Cardiac fibroblast (primary cell): Measurements from ENCODE around the gene DMBT1.
A peak's percentile ranks its signal among the peaks of the same experiment; 100 is the strongest.

ENCODE experiments used
- DNase-seq, 2 donors: peaks; one replicate each; pipeline versions ENCODE4 v3.0.0 to v3.0.0-alpha.2; 2010; ENCODE audit warnings: low read depth in 2 of 2
- H3K4me3 ChIP-seq, 2 donors: replicated peaks in 1 of 2; 1 replicate in 1 of 2; 2 replicates in 1 of 2; pipeline ENCODE4 v1.5.1; 2011; ENCODE audit warnings: low read depth in 2 of 2, low read length in 2 of 2, mild to moderate bottlenecking in 2 of 2, moderate library complexity in 1 of 2
- TF ChIP-seq, protein P1 (sequence below): IDR thresholded peaks from one replicate; pipeline ENCODE4 v1.5.1; 2011; ENCODE audit warnings: low read depth, mild to moderate bottlenecking, low read length, inconsistent platforms

DMBT1 gene

DNA sequence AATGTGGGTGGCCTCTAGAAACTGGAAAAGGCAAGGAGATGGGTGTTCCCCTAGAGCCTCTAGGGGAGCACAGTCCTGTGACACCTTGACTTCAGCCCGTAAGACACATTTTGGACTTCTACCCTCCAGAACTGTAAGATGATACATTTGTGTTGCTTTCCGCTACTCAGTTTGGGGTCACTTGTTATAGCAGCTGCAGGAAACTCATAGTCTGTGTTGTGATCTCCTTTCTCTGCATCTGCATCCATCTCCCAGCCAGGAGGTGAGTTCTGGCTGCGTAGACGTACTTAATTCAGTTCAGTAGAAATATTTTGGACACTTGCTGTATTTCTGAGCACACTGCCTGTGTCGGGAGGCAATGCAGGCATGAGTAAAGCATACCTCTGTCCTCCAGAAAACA is 29.3 kb upstream of the DMBT1 start:
- TF ChIP-seq, protein P1, sequence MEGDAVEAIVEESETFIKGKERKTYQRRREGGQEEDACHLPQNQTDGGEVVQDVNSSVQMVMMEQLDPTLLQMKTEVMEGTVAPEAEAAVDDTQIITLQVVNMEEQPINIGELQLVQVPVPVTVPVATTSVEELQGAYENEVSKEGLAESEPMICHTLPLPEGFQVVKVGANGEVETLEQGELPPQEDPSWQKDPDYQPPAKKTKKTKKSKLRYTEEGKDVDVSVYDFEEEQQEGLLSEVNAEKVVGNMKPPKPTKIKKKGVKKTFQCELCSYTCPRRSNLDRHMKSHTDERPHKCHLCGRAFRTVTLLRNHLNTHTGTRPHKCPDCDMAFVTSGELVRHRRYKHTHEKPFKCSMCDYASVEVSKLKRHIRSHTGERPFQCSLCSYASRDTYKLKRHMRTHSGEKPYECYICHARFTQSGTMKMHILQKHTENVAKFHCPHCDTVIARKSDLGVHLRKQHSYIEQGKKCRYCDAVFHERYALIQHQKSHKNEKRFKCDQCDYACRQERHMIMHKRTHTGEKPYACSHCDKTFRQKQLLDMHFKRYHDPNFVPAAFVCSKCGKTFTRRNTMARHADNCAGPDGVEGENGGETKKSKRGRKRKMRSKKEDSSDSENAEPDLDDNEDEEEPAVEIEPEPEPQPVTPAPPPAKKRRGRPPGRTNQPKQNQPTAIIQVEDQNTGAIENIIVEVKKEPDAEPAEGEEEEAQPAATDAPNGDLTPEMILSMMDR, result no peak
- no peak for DNase-seq

DNA sequence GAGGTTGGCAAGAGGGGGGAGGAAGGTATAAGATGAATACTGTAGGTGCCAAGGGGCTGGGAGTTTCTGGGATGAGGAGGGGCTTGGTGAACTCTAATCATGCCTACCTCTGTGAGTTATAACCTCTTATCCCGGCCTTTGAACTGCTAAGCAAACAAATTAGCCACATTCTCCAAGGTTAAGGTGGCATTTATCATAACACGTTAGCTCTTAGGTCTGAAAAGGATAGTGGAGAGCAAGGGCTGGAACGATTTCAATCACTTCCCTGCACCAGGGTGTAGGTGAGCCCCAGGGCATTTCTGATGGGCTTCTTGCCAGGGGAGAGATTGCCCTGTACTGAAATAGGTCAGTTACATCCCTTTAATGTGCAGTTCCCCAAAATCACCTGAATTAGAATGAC is 28.6 kb upstream of the DMBT1 start:
- TF ChIP-seq, protein P1, result no peak
- H3K4me3 ChIP-seq, result no peak overlapping the region
- no peak for DNase-seq

More for the DNA sequence above, 29.3 kb upstream of the DMBT1 start:
- H3K4me3 ChIP-seq, result no peak overlapping the region

DNA sequence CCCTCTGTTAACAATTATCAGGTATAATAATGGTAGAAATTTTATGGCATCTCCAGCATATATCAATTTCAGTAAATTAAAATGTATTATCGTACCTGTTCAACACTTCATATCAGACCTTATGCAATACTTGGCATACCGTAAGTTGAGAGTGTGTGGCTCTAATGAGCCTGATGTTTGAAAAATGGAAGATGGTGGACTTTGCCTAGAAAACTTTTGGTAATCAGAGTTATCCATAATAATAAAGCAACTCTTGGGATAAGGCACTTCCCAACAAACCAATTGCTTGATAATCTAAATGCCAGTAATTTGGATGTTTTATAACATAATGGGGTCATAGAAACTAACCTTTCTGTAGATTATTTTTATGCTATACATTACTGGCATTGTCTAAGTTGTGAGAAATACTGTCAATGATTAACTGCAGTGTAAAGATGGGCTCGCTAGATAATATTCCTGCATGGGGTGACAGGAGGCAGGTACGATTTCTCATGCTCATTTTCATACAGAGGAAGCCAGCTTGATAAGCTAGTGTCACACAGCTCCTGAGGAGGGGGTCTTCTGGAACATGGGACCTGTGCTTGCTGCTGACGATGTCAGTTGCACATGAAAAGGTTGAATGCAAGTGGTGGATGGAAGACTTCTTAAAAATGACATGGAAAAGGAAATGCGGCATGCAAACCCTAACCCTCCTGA is 27.8 kb upstream of the DMBT1 start:
- H3K4me3 ChIP-seq, result no peak overlapping the region
- DNase-seq, result no peak
- TF ChIP-seq, protein P1, result no peak

DNA sequence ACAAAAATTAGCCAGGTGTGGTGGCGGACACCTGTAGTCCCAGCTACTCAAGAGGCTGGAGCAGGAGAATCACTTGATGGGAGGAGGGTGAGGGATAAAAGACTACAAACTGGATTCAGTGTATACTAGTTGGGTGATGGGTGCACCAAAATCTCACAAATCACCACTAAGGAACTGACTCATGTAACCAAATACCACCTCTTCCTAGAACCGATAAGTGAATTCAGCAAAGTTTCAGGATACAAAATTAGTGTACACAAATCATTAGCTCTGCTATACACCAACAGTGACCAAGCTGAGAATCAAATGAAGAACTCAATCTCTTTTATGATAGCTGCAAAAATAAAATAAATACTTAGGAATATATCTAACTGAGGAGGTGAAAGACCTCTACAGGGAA is 23.0 kb upstream of the DMBT1 start:
- H3K4me3 ChIP-seq, result no peak overlapping the region
- TF ChIP-seq, protein P1, result no peak
- DNase-seq, result no peak

DNA sequence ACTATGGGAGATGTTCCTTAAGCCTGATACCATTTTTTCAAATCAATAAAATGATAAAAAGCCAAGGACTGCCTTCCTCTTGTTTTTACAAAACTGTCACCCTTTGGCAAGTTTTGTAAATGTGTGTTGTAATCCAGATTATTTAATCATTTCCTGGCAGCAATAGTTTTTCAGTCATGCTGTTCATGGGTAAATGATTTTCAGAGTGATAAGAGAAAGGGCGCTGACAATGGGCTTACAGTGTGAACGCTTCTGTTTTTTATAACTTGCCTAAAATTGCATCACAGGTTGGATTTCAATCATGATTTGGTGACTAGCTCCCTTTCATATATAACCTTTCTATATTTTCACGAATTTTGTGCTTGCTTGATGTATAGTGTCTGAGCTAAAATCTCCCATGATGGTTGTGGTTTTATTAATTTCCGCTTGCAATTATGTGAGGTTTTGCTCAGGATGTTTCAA is 19.0 kb upstream of the DMBT1 start:
- DNase-seq, result peak; percentile 29 to 46
- H3K4me3 ChIP-seq, result no peak overlapping the region
- TF ChIP-seq, protein P1, result no peak

DNA sequence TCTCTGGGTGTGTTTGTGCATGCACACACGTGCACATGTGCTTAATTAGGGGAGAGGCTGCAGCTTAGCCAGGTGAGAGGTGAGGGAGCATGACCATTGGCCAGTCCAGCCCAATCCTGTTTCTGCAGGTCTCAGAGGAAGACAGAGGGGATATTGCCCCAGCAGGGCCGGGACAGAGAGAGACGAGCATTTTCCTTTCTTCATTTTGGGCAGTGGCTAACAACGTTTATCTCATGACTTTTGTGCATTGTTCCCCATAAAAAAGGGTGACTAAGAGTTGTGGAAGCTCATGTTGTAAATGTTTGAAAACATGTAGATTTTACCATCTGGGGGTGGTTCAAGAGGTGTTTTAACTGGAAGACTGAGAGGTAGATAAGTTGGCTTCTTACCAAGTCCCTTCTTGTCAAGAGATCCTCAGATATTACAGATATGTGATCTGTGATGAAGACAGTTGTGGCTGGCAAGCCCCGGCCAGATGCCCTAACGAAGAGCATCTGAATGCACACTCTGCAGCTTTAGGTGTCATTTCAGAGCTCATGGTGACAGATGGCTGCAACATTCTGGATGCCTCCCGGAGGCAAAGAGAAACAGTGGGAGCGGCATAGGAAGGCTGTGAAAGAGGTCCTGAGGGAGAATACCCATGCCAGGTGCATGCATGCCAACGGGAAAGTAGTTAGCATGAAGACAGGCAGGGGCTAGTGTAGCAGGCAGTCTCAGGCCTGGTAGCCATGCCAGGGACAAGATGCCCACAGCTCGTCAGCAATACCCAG is 16.7 kb upstream of the DMBT1 start:
- no peak for DNase-seq
- no peak overlapping the region for H3K4me3 ChIP-seq
- TF ChIP-seq, protein P1, result no peak
